GM18526 (cell line): ENCODE data around the gene RBM6.

Experiments
- POLR2A ChIP-seq: IDR thresholded peaks from 3 replicates; pipeline ENCODE4 v1.6.1; 2011; ENCODE audit not compliant: insufficient read length; ENCODE audit errors: extremely low read depth

Gene RBM6

DNA sequence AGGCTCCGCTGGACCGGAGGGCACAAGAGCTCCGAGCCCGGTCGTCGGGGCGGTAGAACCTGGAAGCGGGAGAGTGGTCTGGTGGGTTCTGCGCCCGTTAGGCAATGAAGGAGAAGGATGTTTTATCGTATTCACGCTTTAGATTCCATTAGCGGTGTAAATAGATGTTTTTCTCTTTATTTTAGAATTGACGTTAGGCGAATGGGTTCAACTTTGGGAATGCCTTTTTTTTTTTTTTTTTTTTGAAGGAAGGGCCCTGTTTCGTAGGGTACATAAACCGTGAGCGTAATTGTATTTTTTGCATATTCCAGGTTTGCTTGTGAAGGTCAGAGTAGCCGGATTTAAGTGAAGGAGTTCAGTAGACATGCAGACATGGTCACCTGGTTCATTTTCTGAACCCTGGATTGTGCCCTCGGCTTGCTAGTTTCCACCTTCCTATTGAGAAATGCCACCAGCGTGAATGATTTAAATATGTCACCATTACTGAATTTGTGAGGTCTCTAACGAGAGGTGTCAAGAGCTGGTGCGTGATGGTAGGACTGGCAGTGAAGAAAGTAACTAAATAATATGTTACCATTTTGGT, 808 bp downstream of the RBM6 start:
- no peak for TF ChIP-seq POLR2A

DNA sequence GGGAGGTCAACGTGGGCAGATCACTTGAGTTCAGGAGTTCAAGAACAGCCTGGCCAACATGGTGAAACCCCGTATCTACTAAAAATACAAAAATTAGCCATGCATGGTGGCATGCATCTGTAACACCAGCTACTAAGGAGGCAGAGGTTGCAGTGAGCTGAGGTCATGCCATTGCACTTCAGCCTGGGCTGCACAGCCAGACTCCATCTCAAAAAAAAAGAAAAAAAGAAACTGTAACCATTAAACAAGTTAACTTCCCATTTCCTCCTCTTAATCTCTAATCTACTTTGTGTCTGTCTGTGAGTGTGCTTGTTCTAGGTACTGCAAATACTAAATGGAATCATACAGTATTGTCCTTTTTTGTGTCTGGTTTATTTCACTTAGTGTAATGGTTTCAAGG, 2.7 kb downstream of the RBM6 start:
- TF ChIP-seq POLR2A, result no peak

DNA sequence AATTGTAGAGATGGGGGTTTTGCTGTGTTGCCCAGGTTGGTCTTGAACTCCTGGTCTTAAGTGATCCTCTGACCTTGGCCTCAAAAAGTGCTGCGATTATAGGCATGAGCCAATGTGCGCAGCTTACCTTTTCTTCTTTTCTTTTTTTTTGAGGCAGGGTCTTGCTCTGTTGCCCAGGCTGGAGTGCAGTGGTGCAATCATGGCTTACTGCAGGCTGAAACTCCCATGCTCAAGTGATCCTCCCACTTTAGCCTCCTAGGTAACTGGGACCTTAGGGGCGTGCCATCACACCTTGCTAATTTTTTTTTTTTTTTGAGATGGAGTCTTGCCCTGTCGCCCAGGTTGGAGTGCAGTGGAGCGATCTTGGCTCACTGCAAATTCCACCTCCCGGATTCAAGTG, 13.0 kb downstream of the RBM6 start:
- no peak for TF ChIP-seq POLR2A

DNA sequence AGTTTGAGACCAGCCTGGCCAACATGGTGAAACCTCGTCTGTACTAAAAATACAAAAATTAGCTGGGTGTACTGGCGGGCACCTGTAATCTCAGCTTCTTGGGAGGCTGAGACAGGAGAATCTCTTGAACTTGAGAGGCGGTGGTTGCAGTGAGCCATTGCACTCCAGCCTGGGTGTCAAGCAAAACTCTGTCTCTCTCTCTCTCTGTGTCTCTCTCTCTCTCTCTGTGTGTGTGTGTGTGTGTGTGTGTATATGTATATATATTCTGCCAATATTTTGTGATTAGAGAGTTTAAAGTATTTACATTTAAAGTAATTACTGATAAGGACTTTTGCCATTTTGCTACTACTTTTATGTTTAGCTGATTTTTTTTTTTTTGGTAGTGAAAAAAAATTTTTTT, 15.7 kb downstream of the RBM6 start:
- TF ChIP-seq POLR2A, result no peak

DNA sequence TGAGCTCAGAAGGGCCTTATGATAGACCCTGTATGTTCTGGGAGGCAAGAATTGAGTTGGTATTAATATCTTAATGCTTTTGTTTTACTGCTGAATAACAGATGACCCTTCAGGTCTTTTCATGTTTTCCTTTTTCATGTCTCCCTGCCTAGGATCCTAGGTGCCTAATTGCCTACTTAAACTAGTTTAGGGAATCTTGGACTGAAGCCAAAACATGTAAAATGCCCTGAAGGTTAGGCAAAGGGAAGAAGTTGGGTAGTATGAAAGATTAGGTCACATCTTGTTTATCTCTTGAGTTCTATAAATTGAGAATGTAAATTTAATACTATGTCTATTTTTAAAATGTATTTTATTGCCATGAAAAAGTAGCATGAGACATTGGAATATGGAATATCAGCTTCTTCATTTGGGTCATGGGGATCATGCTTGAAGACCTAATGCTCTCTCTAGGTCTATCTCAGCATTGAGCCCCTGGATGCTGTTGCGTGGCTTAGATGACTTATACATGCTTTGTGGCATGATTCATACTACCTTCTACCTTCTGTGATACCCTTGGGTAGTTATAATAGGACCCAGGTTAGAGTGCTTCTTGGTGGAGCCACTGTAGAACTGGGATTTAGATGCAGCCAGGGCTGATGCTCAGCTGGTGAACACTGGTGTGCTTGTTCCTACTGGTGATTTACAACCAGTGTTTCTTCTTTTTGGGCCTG, 26.4 kb downstream of the RBM6 start:
- no peak for TF ChIP-seq POLR2A

DNA sequence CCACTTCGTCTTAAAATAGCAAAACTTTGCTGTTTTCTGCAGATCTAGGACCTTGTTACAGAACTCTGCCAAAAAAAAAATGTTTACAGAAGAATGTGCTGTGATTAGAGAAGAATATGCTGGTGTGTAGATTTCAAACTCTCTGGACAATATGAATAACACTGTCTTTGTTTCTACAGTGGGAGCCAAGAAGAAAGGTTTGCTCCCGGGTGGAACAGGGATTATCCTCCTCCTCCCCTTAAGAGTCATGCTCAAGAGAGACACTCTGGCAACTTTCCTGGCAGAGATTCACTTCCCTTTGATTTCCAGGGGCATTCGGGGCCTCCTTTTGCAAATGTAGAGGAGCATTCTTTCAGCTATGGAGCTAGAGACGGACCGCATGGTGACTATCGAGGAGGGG, 27.3 kb downstream of the RBM6 start:
- TF ChIP-seq POLR2A, result no peak

DNA sequence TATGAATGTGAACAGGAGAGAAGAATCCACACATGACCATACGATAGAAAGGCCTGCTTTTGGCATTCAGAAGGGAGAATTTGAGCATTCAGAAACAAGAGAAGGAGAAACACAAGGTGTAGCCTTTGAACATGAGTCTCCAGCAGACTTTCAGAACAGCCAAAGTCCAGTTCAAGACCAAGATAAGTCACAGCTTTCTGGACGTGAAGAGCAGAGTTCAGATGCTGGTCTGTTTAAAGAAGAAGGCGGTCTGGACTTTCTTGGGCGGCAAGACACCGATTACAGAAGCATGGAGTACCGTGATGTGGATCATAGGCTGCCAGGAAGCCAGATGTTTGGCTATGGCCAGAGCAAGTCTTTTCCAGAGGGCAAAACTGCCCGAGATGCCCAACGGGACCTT, 28.4 kb downstream of the RBM6 start:
- TF ChIP-seq POLR2A, result no peak

DNA sequence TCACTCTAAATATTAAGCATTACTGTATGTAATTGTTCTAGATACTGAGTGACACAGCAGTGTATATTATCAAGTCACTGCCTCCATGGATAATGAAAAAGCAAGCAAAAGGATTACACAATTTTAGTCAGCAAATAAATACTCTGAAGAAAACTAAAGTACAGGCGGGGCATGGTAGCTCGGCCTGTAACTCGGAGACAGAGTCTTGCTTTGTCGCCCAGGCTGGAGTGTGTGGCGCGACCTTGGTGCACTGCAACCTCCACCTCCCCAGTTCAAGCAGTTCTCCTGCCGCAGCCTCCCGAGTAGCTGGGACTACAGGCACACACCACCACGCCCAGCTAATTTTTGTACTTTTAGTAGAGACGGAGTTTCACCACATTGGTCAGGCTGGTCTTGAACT, 32.7 kb downstream of the RBM6 start:
- TF ChIP-seq POLR2A, result no peak

DNA sequence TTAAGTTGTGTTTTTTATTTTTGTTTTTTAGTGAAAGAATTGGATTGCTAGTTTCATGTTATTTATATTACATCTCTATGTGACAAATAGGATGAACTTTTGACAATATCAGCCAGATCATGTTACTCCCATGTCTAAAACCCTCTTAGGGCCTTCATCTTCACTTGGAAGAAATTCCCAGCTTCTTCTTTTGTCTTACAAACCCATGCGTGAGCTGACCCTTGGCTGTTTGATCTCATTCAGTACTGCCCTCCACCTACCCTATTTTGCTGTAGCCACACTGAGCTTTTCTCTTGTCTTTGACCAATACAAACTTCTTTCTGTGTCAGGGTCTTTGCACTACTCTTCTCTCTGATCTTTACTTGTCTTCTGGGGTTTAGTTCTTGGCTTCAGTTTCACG, 37.0 kb downstream of the RBM6 start:
- TF ChIP-seq POLR2A, result no peak

DNA sequence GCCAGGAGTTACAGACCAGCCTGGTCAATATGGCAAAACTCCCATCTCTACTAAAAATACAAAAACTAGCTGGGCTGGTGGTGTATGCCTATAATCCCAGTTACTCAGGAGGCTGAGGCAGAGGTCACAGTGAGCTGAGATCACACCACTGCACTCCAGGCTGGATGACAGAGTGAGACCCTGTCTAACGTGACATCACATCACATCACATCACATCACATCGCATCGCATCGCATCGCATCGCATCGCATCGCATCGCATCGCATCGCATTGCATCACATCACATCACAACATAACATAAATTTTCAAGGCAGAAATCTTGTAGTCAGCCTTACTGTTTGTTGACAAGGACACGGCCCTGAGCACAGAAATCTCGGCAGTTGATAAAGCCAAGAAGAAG, 44.4 kb downstream of the RBM6 start:
- TF ChIP-seq POLR2A, result no peak

DNA sequence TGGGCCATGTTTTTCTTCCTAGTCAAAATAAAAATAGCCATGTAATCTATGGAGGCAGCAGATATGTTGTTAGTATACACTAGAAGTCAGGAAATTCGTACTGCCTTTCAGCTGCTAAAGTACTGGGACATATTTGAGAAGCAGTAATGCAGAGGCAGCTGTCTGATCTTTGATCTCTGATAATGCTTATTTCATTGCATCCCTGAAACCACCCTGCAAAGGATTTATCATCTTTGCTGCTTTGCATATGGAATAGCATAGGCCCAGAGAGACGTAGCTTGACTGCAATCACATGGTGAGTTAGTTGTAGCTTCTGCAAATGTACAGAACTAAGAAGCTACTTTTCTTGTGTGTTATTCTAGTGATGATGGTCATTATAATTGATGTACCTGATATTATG, 52.4 kb downstream of the RBM6 start:
- no peak for TF ChIP-seq POLR2A

DNA sequence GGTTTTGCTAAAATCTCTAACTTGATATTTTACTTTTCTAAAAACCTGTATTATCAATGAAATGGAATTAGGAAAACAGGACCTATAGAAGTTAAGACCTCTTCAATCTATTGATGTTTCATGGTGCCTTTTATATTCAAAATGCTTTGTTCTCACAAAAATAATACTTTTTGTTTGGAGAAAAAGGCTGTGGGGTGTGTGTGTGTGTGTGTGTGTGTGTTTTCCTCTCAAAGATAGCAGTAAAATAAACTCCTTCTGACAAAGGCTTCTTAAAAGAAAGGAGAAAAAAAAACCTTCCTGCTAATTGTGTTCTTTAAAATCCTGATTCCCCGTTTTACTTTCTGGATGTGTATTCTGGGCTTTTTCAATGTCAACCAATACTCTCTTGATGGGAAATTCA, 54.5 kb downstream of the RBM6 start:
- no peak for TF ChIP-seq POLR2A

DNA sequence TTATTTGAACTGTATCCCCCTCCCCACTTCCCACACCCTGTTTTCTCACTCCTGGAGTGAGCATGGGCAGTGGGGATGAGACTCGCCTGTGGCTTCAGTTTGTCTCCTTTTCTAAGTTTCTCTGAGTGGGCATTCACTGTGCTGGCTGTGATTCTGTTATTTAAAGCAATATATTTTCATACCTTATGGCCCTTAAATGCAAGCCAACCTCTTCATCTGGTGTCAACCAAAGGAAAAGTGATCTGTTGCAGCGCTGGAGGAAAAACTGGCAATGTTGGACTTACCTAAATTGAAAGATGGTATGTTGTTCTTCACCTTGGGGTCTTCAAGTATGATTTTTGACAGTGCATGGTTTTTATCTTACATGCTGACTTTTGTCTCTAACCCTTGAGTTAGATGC, 56.1 kb downstream of the RBM6 start:
- no peak for TF ChIP-seq POLR2A

DNA sequence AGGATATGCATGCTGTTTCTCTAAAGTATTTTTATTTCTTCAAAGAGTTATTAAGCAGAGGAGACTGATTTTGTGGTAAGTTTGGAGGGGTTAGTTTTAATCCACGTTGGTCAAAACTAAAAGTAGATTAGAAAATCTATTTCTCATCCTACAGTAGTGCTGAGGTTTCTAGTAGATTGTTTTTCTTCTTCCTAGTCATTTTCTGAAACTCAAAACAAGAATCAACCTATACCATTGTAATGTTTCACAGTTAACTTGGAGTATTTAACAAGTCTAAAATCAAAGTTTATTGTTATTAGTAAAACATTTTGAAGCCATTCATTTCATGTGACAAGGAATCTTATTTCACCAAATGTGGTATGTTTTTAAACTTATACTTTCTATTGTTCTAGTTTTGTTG, 57.9 kb downstream of the RBM6 start:
- no peak for TF ChIP-seq POLR2A

DNA sequence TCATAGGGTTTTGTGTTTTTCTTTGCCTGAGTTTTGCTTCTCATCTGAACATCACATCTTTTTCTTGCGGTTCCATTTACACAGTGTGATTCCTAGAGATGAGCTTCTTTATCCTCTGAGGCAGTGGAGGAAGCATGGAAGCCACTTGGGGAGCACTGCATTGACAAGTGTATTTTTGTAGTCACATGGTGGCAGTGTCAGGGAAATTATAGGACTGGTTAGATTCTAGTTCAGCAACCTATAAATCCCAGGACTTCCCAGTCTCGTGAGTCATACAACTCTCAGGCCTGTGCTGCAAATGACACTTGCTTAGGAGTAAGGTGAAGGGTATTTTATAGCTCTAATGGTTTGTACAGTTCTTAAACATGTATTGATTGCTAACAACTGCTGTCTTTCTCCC, 58.4 kb downstream of the RBM6 start:
- no peak for TF ChIP-seq POLR2A

DNA sequence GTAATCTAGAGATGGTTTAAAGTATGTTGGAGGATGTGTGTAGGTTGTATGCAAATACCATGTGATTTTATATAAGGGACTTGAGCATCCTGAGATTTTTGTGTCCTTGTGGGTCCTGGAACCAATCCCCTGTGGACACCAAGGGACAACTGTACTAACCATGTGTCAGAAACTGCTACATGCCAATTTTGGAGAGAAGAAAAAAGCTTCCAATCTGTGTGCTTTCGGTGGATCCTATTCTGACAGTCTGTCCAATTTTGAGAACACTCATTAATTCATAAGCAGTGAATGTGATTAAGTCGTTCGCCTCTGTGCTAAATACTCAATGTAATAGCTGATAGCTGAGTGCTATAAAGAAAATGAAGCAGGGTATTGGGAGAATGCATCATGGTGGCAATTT, 61.6 kb downstream of the RBM6 start:
- TF ChIP-seq POLR2A, result no peak

DNA sequence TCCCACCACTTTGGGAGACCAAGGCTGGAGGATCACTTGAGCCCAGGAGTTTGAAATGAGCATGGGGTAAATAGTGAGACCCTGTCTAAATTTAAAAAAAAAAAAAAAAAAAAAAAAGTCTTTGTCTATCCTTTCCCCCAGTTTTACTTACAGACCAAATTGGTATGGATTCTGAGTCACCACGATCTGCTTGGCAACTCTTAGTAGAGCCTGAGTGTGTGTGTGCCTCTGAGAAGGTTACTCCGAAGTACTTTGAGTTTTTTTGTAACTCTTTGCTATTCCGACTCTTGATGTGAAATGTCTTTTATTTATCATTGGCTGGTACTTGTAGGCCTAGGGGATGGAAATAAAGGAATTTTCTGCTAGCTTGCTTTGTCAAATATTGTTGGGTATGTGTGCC, 63.3 kb downstream of the RBM6 start:
- no peak for TF ChIP-seq POLR2A
